GM12878 (cell line): Measurements from ENCODE around the gene SNED1.

ENCODE experiments used
- BCLAF1 ChIP-seq: fragments of 450-650 bp; IDR thresholded peaks from 2 replicates; pipeline ENCODE4 v1.6.1; 2017; ENCODE audit warnings: antibody characterized with exemption, mild to moderate bottlenecking, moderate library complexity
- CUX1 ChIP-seq: IDR thresholded peaks from 2 replicates; pipeline ENCODE4 v1.6.1; 2012; ENCODE audit warnings: improper control_type of control experiment, low read depth, low read length; ENCODE audit not compliant: insufficient replicate concordance
- HCFC1 ChIP-seq: fragments of 150-350 bp; IDR thresholded peaks from 2 replicates; pipeline ENCODE4 v1.6.1; 2014; ENCODE audit warnings: low read length
- RELA ChIP-seq: fragments of 450-650 bp; IDR thresholded peaks from 2 replicates; pipeline ENCODE4 v1.8.0; 2014; ENCODE audit warnings: borderline replicate concordance; ENCODE audit not compliant: partially characterized antibody
- RFX5 ChIP-seq: IDR thresholded peaks from 2 replicates; pipeline ENCODE4 v1.6.1; 2011; ENCODE audit warnings: low read depth, low read length, improper control_type of control experiment
- TAF1 ChIP-seq: IDR thresholded peaks from 2 replicates; pipeline ENCODE4 v1.6.1; 2011; ENCODE audit warnings: mild to moderate bottlenecking, low read depth, low read length, borderline replicate concordance
- YBX1 ChIP-seq: fragments of 450-650 bp; IDR thresholded peaks from 2 replicates; pipeline ENCODE4 v1.6.1; 2016; ENCODE audit warnings: antibody characterized with exemption
- TF ChIP-seq, protein P1 (sequence below), 3 experiments: IDR thresholded peaks in 2 of 3; conservative IDR thresholded peaks in 1 of 3; 2 replicates each; pipeline ENCODE4 v1.5.1; 2011; ENCODE audit warnings: low read depth in 3 of 3, low read length in 3 of 3, mild to moderate bottlenecking in 3 of 3, control low read depth in 2 of 3, moderate library complexity in 2 of 3, inconsistent platforms in 1 of 3, mixed read lengths in 1 of 3; ENCODE audit not compliant: control insufficient read depth in 2 of 3, insufficient read depth in 1 of 3; ENCODE audit errors: extremely low read depth in 1 of 3

- TF ChIP-seq BCLAF1 (no peak), CUX1 (no peak), TAF1 (no peak), RELA (no peak), HCFC1 (no peak), YBX1 (no peak), RFX5 (no peak)
- TF ChIP-seq, protein P1, sequence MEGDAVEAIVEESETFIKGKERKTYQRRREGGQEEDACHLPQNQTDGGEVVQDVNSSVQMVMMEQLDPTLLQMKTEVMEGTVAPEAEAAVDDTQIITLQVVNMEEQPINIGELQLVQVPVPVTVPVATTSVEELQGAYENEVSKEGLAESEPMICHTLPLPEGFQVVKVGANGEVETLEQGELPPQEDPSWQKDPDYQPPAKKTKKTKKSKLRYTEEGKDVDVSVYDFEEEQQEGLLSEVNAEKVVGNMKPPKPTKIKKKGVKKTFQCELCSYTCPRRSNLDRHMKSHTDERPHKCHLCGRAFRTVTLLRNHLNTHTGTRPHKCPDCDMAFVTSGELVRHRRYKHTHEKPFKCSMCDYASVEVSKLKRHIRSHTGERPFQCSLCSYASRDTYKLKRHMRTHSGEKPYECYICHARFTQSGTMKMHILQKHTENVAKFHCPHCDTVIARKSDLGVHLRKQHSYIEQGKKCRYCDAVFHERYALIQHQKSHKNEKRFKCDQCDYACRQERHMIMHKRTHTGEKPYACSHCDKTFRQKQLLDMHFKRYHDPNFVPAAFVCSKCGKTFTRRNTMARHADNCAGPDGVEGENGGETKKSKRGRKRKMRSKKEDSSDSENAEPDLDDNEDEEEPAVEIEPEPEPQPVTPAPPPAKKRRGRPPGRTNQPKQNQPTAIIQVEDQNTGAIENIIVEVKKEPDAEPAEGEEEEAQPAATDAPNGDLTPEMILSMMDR (IDR thresholded peaks at IDR 0.05 in 2 of 3, conservative IDR thresholded peaks at IDR 0.05 in 1 of 3; ENCODE audit: control insufficient read depth in 2 of 3, extremely low read depth in 1 of 3, insufficient read depth in 1 of 3, low read depth in 3 of 3, low read length in 3 of 3): no peak
Observed at GRCh38 chr2:241015439-241015838, 17.0 kb downstream of the SNED1 start.
